NCI-H2029 treated with DMSO at 0.1 percent for 48 hours (cell line): ENCODE data around the gene C1orf174.

Experiments used
- DNase-seq: peaks from one replicate; lab custom pipeline; 2025; lab: John Stamatoyannopoulos, UW

The C1orf174 gene

DNA sequence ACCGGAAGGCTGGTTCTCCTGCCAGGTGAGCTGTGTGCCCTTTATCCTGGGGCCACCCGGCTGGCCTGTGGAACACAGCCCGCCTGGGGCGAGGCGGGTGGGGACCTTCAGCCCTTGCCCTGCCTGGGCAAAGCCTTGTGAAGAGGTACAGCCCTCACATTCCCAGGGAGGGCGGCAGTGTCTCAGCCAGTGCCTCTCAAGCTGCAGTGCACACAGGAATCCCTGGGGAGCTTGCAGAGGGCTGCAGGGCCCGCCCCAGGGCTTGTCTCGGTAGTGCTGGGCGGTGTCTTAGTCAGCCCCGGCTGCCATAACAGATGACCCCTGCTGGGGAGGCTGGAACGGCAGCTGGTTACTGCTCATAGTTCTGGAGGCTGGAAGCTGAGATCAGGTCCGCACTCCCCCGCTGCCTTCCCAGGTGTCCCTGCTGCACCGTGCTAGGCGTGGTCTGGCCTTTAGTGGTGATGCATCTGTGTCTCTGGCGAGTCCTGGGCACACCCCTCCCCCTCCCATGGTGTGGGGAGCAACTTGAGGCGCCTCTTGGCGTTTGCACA is 30.2 kb downstream of the C1orf174 start:
- no peak for DNase-seq

GRCh38 chr1:3868464-3869006 is 31.5 kb downstream of the C1orf174 start:
- DNase-seq: no peak

- no peak for DNase-seq
Measured at GRCh38 chr1:3865606-3866160, 34.4 kb downstream of the C1orf174 start.

- no peak for DNase-seq
Measured at GRCh38 chr1:3864884-3865283, 35.2 kb downstream of the C1orf174 start.

DNA sequence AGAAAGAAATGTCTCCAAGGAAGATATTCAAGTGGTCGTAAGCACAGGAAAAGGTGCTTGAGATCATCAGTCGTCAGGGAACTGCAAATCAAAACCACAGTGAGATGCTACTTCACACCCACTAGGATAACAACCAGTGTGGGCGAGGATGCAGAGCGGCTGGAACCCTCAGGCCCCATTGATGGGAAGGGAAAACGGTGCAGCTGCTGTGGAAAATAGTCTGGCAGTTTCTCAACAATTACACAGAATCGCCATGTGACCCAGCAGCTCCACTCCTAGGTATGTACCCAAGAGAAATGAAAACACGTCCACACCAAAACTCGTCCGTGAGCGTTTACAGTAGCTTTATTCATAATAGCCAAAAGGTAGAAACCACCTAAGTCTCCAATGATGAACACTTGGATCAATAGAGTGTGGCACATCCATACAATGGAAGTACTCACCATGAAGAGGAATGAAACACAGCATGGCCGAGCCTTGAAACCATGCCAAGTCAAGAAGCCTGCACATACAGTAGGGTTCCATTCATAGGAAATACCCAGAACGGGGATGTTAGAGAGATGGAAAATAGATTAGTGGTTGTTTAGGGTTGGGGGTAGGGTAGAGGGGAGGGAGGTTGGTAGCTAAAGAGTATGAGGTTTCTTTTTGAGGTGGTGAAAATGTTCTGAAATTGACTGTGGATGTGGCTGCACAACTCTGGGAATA is 36.7 kb downstream of the C1orf174 start:
- no peak for DNase-seq

- DNase-seq: no peak
Measured at GRCh38 chr1:3858231-3858981, 41.7 kb downstream of the C1orf174 start.

- DNase-seq: no peak
Measured at GRCh38 chr1:3857791-3858129, 42.3 kb downstream of the C1orf174 start.

DNA sequence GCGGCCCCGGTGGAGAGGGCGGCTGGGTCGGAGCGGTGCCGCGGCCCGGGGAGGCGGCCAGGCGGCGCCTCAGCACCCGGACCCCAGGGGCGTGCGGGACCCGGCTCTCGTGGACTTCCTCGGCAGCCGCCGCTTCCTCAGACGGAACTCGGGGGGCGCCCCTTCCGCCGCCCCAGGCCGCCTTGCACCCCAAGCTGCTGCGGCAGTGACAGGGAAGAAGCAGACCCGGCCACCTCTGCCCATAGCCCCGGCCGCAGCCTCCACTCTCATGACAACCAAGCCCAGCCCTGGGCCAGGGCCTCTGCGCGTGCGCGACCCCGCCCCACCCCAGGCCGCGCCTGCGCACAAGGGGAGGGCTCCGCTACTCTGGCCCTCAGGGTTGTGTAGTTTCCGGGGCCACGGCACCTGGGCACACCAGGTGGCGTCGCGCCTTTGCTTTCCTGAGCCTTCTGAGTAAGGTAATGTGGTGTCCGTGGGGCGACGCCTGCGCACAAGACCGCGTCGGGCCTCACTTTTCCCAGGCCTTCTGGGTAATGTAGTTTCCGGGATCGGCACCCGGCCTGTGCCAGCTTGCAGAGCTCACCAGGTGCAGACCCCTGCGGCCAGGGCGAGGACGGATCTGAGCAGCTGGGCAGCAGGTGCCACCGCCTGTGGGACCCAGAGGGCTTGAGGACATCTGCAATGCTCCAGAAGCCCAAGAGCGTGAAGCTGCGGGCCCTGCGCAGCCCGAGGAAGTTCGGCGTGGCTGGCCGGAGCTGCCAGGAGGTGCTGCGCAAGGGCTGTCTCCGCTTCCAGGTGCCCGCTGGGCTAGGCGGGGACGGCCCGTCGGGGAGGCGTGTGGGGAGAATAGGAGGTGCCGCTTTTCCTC is 42.9 kb downstream of the C1orf174 start, which contains the start of the genes CEP104 and DFFB:
TSS of gene CEP104 (minus strand) at position 289 of the 868 bp plus-strand sequence. CDS start 4,804 bp downstream, outside the sequence.
TSS of gene DFFB (plus strand) at position 554 of the 868 bp plus-strand sequence. CDS start at position 682, 128 bp downstream.
- DNase-seq: no peak

DNA sequence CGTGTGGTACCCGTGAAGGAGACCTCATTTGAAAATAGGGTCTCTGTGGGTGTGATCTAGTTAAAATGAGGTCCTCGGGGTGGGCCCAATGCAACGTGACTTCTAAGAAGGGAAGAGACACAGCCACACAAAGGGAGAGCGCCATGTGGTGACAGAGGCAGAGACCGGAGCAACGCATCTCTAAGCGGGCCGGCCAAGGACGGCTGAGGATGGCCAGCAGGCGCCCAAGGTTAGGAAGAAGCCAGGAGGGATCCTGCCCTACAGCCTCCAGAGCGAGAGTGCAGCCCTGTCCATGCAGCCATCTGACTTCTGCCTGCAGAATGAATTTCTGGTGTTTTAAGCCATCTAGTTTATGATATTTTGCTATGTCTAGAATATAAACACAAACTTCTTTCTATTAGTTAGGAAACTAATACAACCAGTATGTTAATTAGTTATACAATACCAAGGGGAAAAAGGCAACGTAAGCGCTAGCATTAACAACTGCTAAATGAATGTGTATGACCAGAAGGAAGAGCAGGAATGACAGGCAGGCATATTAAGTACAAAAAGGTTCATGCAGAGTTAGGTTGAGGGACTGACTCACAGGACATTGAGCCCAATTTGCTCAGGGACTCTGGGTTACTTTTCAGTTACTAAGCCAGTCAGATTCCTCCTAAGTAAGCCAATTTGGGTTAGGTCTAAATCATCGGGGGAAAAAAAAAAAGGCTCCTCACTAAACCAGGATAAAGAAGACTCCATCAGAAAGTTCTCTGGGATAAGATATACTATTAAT is 47.2 kb downstream of the C1orf174 start:
- no peak for DNase-seq

DNA sequence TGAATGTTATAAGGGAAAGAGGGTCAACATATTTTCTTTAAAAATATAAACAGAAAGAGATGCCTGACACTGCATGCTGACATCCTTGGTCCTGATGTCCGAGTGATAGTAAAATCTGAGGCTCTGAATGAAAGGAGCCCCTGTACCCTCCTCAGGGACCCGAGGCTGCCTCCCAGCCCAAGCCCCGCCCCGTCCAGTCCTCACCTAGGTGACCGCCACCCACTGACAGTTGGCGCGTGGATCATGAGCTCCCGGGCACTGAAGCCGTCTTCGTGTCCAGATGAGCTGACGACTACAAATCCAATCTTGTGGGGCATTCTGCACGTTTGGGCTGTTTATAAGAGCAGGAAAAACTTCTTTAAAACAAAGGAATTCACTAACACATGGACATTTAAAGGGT is 48.0 kb downstream of the C1orf174 start:
- no peak for DNase-seq

DNA sequence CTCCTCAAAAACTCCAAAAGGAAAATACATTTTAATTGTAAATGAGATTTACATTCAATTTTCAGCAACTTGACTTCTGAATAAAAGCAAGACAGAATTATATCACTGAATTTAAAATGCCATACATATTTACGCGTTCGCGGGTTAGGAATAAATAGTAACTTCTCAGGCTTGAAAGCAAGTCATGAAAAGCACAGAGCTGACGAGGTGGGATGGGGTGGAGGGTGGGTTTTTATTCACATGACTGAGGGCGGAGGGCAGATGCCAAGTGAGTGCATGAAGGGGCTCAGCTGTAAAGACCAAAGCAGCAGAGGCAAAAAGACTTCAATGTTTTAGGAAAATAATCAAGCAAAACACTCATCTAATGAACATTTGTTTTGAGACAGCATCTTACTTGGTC is 48.8 kb downstream of the C1orf174 start:
- DNase-seq: no peak

DNA sequence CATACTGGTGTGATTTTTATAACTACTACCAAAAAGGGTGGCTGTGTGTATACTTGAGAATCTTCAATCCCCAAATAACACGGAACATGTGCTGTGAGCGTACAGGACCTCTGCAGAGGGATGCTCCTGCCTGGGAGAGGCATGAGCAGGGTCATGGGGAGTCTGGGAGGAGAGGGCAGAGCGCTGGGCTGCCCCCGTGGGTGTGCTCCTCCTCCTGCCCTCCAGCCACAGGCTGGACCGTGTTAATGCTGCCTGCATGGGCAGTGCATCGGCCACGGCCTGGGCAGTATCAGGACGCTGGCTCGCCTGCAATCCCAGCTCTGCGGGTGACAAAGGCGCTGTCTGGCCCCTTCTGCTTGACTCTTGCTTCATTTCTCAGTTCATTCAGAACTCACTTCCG is 49.2 kb downstream of the C1orf174 start:
- DNase-seq: no peak

DNA sequence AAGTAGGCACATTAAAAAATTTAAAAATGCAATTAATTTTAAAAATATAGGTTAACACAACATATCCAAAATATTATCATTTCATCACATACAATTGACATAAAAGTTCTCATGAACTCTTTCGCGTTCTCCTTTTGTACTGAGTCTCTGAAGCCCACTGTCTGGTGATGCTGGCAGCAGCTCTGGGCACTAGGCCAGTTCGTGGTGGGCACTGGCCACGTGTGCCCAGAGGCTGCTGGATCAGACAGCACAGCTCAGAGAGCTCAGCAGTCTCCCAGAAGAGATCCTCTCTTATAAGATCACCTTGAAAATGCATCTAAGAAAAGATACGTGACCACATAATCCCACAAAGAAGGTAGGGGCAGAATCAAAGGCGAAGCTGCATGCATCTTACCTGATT is 53.0 kb downstream of the C1orf174 start:
- no peak for DNase-seq

DNA sequence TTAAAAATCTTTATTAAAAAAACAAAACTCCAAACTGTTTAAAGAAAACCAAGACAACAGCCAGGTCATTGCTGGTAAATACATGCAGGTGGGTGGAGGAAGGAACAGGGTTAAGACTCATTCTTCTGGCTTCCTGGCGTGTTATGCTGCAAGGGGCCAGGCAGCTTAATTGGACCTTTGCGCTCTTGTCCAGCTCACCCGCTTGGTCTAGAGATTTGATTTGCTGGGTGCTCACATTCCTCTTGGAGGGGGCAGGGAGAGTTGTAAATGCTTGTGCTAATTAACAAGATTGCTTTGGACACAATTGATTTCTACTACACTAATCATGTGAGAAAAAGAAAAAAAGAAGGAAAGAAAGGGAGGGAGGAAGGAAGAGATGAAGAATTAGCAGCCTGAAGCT is 53.5 kb downstream of the C1orf174 start:
- DNase-seq: no peak

DNA sequence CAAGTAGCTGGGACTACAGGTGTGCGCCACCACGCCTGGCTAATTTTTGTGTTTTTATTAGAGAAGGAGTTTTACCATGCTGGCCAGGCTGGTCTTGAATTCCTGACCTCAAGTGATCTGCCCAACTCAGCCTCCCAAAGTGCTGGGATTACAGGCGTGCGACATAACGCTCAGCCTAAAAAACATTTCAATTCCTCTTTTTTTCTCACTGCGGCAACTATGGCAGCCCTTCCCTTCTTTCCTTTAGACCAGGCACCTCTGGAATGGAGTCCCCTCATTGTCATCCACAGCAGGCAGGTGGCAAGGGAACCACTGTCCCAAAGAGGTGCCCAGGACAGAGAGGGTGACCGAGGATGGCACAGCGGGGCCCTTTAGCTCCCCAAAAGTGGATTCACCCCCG is 57.2 kb downstream of the C1orf174 start:
- DNase-seq: no peak

DNA sequence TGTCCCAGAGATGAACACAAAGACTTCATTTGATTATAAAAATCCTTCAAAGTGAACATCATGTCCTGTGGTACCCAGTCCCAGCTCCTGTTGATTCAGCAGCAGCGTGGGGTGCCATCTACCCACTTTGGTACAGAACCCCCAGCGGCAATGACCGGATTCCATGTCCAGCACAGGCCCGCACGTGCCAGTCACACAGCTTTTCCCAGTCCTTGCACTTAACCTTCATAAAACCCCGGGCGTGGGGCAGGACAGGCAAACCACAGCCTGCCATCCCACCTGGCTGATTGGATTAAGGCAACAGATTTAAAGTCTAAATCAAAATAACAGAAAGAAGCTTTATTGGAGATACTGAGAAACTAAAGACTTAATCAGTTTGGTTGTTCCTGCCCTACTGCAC is 58.6 kb downstream of the C1orf174 start:
- DNase-seq: no peak
